Measurements from ENCODE around the gene CADM2.
"Not testable (repeated sequence)": the region's sequence is repeated elsewhere in the genome, so short reads cannot be mapped to it uniquely, and the experiment has no call there.

DNA sequence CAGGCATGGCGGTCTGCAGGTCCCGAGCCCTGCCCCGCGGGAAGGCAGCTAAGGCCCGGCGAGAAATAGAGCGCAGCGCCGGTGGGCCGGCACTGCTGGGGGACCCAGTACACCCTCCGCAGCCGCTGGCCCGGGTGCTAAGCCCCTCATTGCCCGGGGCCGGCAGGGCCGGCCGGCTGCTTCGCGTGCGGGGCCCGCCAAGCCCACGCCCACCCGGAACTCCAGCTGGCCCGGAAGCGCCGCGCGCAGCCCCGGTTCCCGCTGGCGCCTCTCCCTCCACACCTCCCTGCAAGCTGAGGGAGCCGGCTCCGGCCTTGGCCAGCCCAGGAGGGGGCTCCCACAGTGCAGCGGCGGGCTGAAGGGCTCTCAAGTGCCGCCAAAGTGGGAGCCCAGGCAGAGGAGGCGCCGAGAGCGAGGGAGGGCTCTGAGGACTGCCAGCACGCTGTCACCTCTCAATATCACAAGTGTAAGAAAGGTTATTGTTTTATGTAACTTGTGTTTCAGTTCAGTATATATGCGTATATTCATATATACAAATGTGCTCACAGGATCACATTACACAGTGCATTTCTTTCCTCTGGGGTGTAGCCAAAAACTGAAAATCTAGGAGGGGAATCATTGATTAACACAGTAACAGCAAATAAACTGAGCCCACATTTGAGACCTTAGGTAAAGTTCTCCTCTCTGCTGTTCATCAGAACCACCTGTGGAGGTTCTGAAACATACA lies 546.2 kb downstream of the CADM2 start:
- not testable (repeated sequence) for TF ChIP-seq POLR2AphosphoS5 (IDR thresholded peaks at IDR 0.05; ENCODE audit: borderline replicate concordance, low read depth, low read length); EZH2 (IDR thresholded peaks at IDR 0.05); FOXP2 (optimal IDR thresholded peaks at IDR 0.05; ENCODE audit: control extremely low read depth, extremely low read length, insufficient read depth)

All from SK-N-MC (cell line).